Fibroblast of lung (primary cell): ENCODE data around the gene DISP3. TPM values are rescaled to one million over a fixed set of nuclear protein-coding genes. Genes with fewer than 3 reads are reported as not detected.

ENCODE experiments used
- DNase-seq, 2 donors: peaks; one replicate each; pipeline versions ENCODE4 v3.0.0 to v3.0.0-alpha.2; 2010; ENCODE audit warnings: low read depth in 2 of 2
- H2AFZ ChIP-seq: 2 replicates; pipeline ENCODE4 v1.5.1; 2012; ENCODE audit warnings: low read length, control low read depth, inconsistent platforms
- H3K27ac ChIP-seq: 2 replicates; pipeline ENCODE4 v1.5.1; 2011; ENCODE audit warnings: low read length, control low read depth; ENCODE audit not compliant: insufficient read depth
- H3K27me3 ChIP-seq: 2 replicates; pipeline ENCODE4 v1.5.1; 2011; ENCODE audit warnings: mild to moderate bottlenecking, low read length; ENCODE audit not compliant: control insufficient read depth, insufficient read depth
- H3K36me3 ChIP-seq: 2 replicates; pipeline ENCODE4 v1.5.1; 2011; ENCODE audit warnings: low read length; ENCODE audit not compliant: control insufficient read depth, insufficient read depth
- H3K4me1 ChIP-seq: 2 replicates; pipeline ENCODE4 v1.5.1; 2011; ENCODE audit warnings: low read length; ENCODE audit not compliant: control insufficient read depth, insufficient read depth; ENCODE audit errors: extremely low read depth
- H3K4me2 ChIP-seq: 2 replicates; pipeline ENCODE4 v1.5.1; 2011; ENCODE audit warnings: low read length, control low read depth; ENCODE audit not compliant: insufficient read depth; ENCODE audit errors: extremely low read depth
- H3K4me3 ChIP-seq, 4 experiments: fragments of 200-600 bp in 1 of 4; sonication (generic) in 1 of 4; replicated peaks in 1 of 4; 2 replicates each; pipeline ENCODE4 v1.5.1; 2011 to 2016; ENCODE audit warnings: low read length in 4 of 4, low read depth in 3 of 4, mild to moderate bottlenecking in 3 of 4, control low read depth in 2 of 4, inconsistent platforms in 1 of 4, mixed read lengths in 1 of 4; ENCODE audit not compliant: insufficient read depth in 1 of 4; ENCODE audit errors: control extremely low read depth in 1 of 4
- H3K79me2 ChIP-seq: 2 replicates; pipeline ENCODE4 v1.5.1; 2012; ENCODE audit warnings: mild to moderate bottlenecking, low read length, inconsistent platforms; ENCODE audit not compliant: control insufficient read depth, insufficient read depth
- H3K9ac ChIP-seq: 2 replicates; pipeline ENCODE4 v1.5.1; 2011; ENCODE audit warnings: mild to moderate bottlenecking, low read length, control low read depth; ENCODE audit not compliant: insufficient read depth
- H3K9me3 ChIP-seq: 2 replicates; pipeline ENCODE4 v1.5.1; 2012; ENCODE audit warnings: low read depth, low read length; ENCODE audit not compliant: control insufficient read depth, insufficient read depth
- H4K20me1 ChIP-seq: 2 replicates; pipeline ENCODE4 v1.5.1; 2011; ENCODE audit warnings: low read length; ENCODE audit not compliant: control insufficient read depth, insufficient read depth; ENCODE audit errors: extremely low read depth
- CTCF ChIP-seq, 2 donors: IDR thresholded peaks in 1 of 2; conservative IDR thresholded peaks in 1 of 2; 1 replicate in 1 of 2; 2 replicates in 1 of 2; pipeline ENCODE4 v1.5.1; 2011 to 2012; ENCODE audit warnings: low read length in 2 of 2, control low read depth in 1 of 2, inconsistent platforms in 1 of 2, low read depth in 1 of 2, mild to moderate bottlenecking in 1 of 2
- EZH2 ChIP-seq: IDR thresholded peaks from 2 replicates; pipeline ENCODE4 v1.5.1; 2012; ENCODE audit warnings: low read length, control low read depth, mild to moderate bottlenecking; ENCODE audit errors: missing control alignments
- polyA plus RNA-seq, 2 donors: library from polyadenylated mRNA; depleted of rRNA in 1 of 2; stranded (reverse) in 1 of 2; unstranded in 1 of 2; fragments of >200 nt; gene quantifications; 2 replicates each; pipeline ENCODE4 v1.2.1, GENCODE V29; 2011 to 2012; ENCODE audit warnings: missing spikeins in 1 of 2
- total RNA-seq: library from RNA; depleted of rRNA; stranded (reverse); fragments of >200 nt; gene quantifications from 2 replicates; pipeline ENCODE4 v1.2.1, GENCODE V29; 2014

DISP3 gene
- total and polyA plus RNA-seq, 2 donors (not counting 1 experiment from before 2014, with no cell fraction given), result 0.02 TPM; not detected in 1

GRCh38 chr1:11521582-11522399 lies 42.8 kb downstream of the DISP3 start:
- Histone ChIP-seq H2AFZ (no peak overlapping the region), H3K4me2 (no peak overlapping the region), H3K4me1 (no peaks in the 10 kb centered on the region), H3K27me3 (no peaks in the 10 kb centered on the region), H3K9me3 (no peaks in the 10 kb centered on the region), H3K27ac (no peak overlapping the region), H4K20me1 (no peaks in the 10 kb centered on the region), H3K4me3 (no peak overlapping the region), H3K9ac (no peak overlapping the region), H3K79me2 (no peaks in the 10 kb centered on the region), H3K36me3 (no peaks in the 10 kb centered on the region)
- TF ChIP-seq EZH2, result no peak
- TF ChIP-seq CTCF (conservative IDR thresholded peaks at IDR 0.05 in 1 of 2, IDR thresholded peaks at IDR 0.05 in 1 of 2; ENCODE audit: low read depth in 1 of 2, low read length in 2 of 2), result no peak
- DNase-seq, result no peak

DNA sequence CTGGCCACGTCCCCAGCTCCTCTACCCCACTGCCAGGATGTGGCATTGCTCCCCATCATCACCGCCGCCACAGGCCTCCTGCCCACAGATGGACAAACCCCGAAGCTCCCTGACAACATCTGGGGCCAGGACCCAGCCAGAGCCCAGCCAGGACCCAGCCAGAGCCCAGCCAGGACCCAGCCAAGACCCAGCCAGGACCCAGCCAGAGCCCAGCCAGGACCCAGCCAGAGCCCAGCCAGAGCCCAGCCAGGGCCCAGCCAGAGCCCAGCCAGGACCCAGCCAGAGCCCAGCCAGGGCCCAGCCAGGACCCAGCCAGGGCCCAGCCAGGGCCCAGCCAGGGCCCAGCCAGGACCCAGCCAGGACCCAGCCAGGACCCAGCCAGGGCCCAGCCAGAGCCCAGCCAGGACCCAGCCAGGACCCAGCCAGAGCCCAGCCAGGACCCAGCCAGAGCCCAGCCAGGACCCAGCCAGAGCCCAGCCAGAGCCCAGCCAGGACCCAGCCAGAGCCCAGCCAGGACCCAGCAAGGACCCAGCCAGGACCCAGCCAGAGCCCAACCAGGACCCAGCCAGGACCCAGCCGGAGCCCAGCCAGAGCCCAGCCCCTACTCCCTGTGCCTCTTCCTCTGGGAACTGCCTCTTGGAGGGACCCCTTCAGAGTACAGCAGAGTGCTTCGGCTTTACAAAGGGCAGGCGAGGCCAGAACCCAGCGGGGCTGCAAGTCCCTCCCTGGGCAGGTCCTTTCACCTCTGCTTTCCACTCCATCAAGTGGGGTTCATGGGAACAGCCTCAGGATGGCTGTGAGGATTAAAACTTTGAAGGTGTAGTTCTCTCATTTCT lies 43.7 kb downstream of the DISP3 start:
- TF ChIP-seq EZH2 (no peak), CTCF (conservative IDR thresholded peaks at IDR 0.05 in 1 of 2, IDR thresholded peaks at IDR 0.05 in 1 of 2; ENCODE audit: low read depth in 1 of 2, low read length in 2 of 2) (no peak)
- H3K4me1 ChIP-seq, result no peaks in the 10 kb centered on the region
- DNase-seq, result no peak

GRCh38 chr1:11523261-11523660 lies 44.3 kb downstream of the DISP3 start:
- no peak overlapping the region for H3K27ac ChIP-seq
- no peaks in the 10 kb centered on the region for H4K20me1 ChIP-seq
- H3K79me2 ChIP-seq, result no peaks in the 10 kb centered on the region
- H3K4me1 ChIP-seq, result no peaks in the 10 kb centered on the region
- H3K9me3 ChIP-seq, result no peaks in the 10 kb centered on the region
- no peak overlapping the region for H2AFZ ChIP-seq
- H3K9ac ChIP-seq, result no peak overlapping the region
- H3K36me3 ChIP-seq, result no peaks in the 10 kb centered on the region
- H3K27me3 ChIP-seq, result no peaks in the 10 kb centered on the region
- TF ChIP-seq CTCF (conservative IDR thresholded peaks at IDR 0.05 in 1 of 2, IDR thresholded peaks at IDR 0.05 in 1 of 2; ENCODE audit: low read depth in 1 of 2, low read length in 2 of 2) (no peak), EZH2 (no peak)
- no peak overlapping the region for H3K4me2 ChIP-seq
- H3K4me3 ChIP-seq, result no peak overlapping the region
- DNase-seq, result no peak

More for the DNA sequence above, 43.7 kb downstream of the DISP3 start:
- no peaks in the 10 kb centered on the region for H3K27me3 ChIP-seq
- H4K20me1 ChIP-seq, result no peaks in the 10 kb centered on the region
- H3K9me3 ChIP-seq, result no peaks in the 10 kb centered on the region
- H3K4me2 ChIP-seq, result no peak overlapping the region
- no peak overlapping the region for H2AFZ ChIP-seq
- no peak overlapping the region for H3K4me3 ChIP-seq
- H3K79me2 ChIP-seq, result no peaks in the 10 kb centered on the region
- H3K9ac ChIP-seq, result no peak overlapping the region
- no peak overlapping the region for H3K27ac ChIP-seq
- no peaks in the 10 kb centered on the region for H3K36me3 ChIP-seq
